HCT116 (cell line): ENCODE measurements around the gene ZNF532. TPM values are rescaled to one million over a fixed set of nuclear protein-coding genes. Genes with fewer than 3 reads are reported as not detected.

Experiments
- ATAC-seq: fragments of 200-7000 bp; cut with Tn5 transposase; 2 replicates; pipeline ENCODE4 v1.9.1; 2020; ENCODE audit warnings: mild to moderate bottlenecking, moderate library complexity
- BruUV-seq: library from RNA; stranded (reverse); fragments of 400-500 nt; replicated peaks from 2 replicates; lab custom pipeline; 2021; lab: Mats Ljungman, UMichigan
- CTCF ChIA-PET: fragments of 300-600 bp; sonication (Branson Sonifier 250); formaldehyde crosslinking; loops from one replicate; lab custom pipeline; 2021; ENCODE audit warnings: antibody characterized with exemption; lab: Charles Lee
- POLR2A ChIA-PET: fragments of 300-600, 350-600 bp; sonication (Branson Sonifier 250); formaldehyde crosslinking; loops from one replicate; lab custom pipeline; 2021; ENCODE audit warnings: antibody characterized with exemption; lab: Charles Lee
- RAD21 ChIA-PET, 2 experiments: fragments of 300-600 bp; sonication (Branson Sonifier 250); formaldehyde crosslinking; loops; one replicate each; lab custom pipeline; 2023; ENCODE audit warnings: low total read pairs in 2 of 2; ENCODE audit not compliant: uncharacterized antibody in 2 of 2, unreplicated experiment in 2 of 2, low non-redundant PET in 1 of 2; lab: Charles Lee
- DNase-seq: peaks from one replicate; pipeline ENCODE4 v3.0.0-alpha.2; 2010; ENCODE audit warnings: low read depth, low spot score
- H2AFZ ChIP-seq: fragments of 200-600 bp; shearing (Covaris generic), sonication (generic); 2 replicates; pipeline ENCODE4 v1.6.1; 2017; ENCODE audit warnings: low read depth, mixed run types, mixed read lengths, antibody characterized with exemption, low read length; ENCODE audit not compliant: poor library complexity, severe bottlenecking
- H3K27ac ChIP-seq: 2 replicates; pipeline ENCODE4 v1.5.1; 2012; ENCODE audit warnings: low read depth, low read length
- H3K27me3 ChIP-seq: fragments of 200-600 bp; sonication (generic); 2 replicates; pipeline ENCODE4 v1.6.1; 2016; ENCODE audit warnings: mixed run types, low read length, mixed read lengths; ENCODE audit not compliant: insufficient read depth
- H3K36me3 ChIP-seq, 2 experiments: fragments of 200-500 bp in 1 of 2; fragments of 200-600 bp in 1 of 2; sonication (Bioruptor generic) in 1 of 2; sonication (generic) in 1 of 2; 2 replicates each; pipeline versions ENCODE4 v1.5.1 to v1.6.1; 2014 to 2016; ENCODE audit warnings: low read length in 2 of 2, inconsistent platforms in 1 of 2, mixed read lengths in 1 of 2, mixed run types in 1 of 2; ENCODE audit not compliant: insufficient read depth in 2 of 2, control insufficient read depth in 1 of 2
- H3K4me1 ChIP-seq, 2 experiments: fragments of 200-600 bp in 1 of 2; sonication (generic) in 1 of 2; 2 replicates each; pipeline versions ENCODE4 v1.5.1 to v1.6.1; 2012 to 2017; ENCODE audit warnings: low read length in 2 of 2, inconsistent platforms in 1 of 2, mild to moderate bottlenecking in 1 of 2, mixed read lengths in 1 of 2, mixed run types in 1 of 2, moderate library complexity in 1 of 2; ENCODE audit not compliant: insufficient read depth in 2 of 2, control insufficient read depth in 1 of 2
- H3K4me2 ChIP-seq: fragments of 200-600 bp; sonication (generic); 2 replicates; pipeline ENCODE4 v1.6.1; 2017; ENCODE audit warnings: mixed run types, low read length, mixed read lengths
- H3K4me3 ChIP-seq, 2 experiments: fragments of 200-600 bp in 1 of 2; sonication (generic) in 1 of 2; replicated peaks in 1 of 2; 2 replicates each; pipeline ENCODE4 v1.5.1; 2011 to 2016; ENCODE audit warnings: low read length in 2 of 2, control low read depth in 1 of 2, low read depth in 1 of 2, mild to moderate bottlenecking in 1 of 2, mixed read lengths in 1 of 2, mixed run types in 1 of 2
- H3K79me2 ChIP-seq: fragments of 200-600 bp; sonication (generic); 2 replicates; pipeline ENCODE4 v1.6.1; 2017; ENCODE audit warnings: mild to moderate bottlenecking, mixed run types, low read length, moderate library complexity, mixed read lengths; ENCODE audit not compliant: insufficient read depth
- H3K9ac ChIP-seq: fragments of 200-600 bp; sonication (generic); 2 replicates; pipeline ENCODE4 v1.6.1; 2016; ENCODE audit warnings: low read length, mixed read lengths
- H3K9me2 ChIP-seq: fragments of 200-600 bp; sonication (generic), shearing (Covaris generic); 2 replicates; pipeline ENCODE4 v1.6.1; 2017; ENCODE audit warnings: mixed run types, mild to moderate bottlenecking, moderate library complexity; ENCODE audit not compliant: insufficient read depth
- H3K9me3 ChIP-seq, 2 experiments: fragments of 200-500 bp in 1 of 2; fragments of 200-600 bp in 1 of 2; sonication (Bioruptor generic) in 1 of 2; sonication (generic) in 1 of 2; 2 replicates each; pipeline ENCODE4 v1.6.1; 2014 to 2017; ENCODE audit warnings: low read length in 2 of 2, mixed read lengths in 2 of 2, inconsistent platforms in 1 of 2, low read depth in 1 of 2, mild to moderate bottlenecking in 1 of 2, mixed run types in 1 of 2, moderate library complexity in 1 of 2; ENCODE audit not compliant: control insufficient read depth in 1 of 2, insufficient read depth in 1 of 2
- H4K20me1 ChIP-seq: fragments of 200-600 bp; sonication (generic), shearing (Covaris generic); 2 replicates; pipeline ENCODE4 v1.6.1; 2017; ENCODE audit warnings: mixed run types, mild to moderate bottlenecking, moderate library complexity; ENCODE audit not compliant: insufficient read depth
- ATF3 ChIP-seq: IDR thresholded peaks from 2 replicates; pipeline ENCODE4 v1.6.1; 2012
- CBX3 ChIP-seq: IDR thresholded peaks from 2 replicates; pipeline ENCODE4 v1.6.1; 2012; ENCODE audit warnings: low read depth
- CEBPB ChIP-seq: IDR thresholded peaks from 2 replicates; pipeline ENCODE4 v1.6.1; 2012; ENCODE audit warnings: low read depth
- CTCF ChIP-seq, 3 experiments: fragments of 200-600 bp in 1 of 3; sonication (generic) in 1 of 3; IDR thresholded peaks in 2 of 3; conservative IDR thresholded peaks in 1 of 3; 2 replicates each; pipeline ENCODE4 v1.5.1; 2012 to 2017; ENCODE audit warnings: low read depth in 2 of 3, low read length in 2 of 3, antibody characterized with exemption in 1 of 3, borderline replicate concordance in 1 of 3, control low read depth in 1 of 3, mild to moderate bottlenecking in 1 of 3, mixed read lengths in 1 of 3, mixed run types in 1 of 3, moderate library complexity in 1 of 3; ENCODE audit not compliant: insufficient read depth in 1 of 3
- ELF1 ChIP-seq: IDR thresholded peaks from 2 replicates; pipeline ENCODE4 v1.6.1; 2012; ENCODE audit warnings: low read depth, borderline replicate concordance
- JUND ChIP-seq: IDR thresholded peaks from 2 replicates; pipeline ENCODE4 v1.6.1; 2012
- MAX ChIP-seq: IDR thresholded peaks from 2 replicates; pipeline ENCODE4 v1.6.1; 2012
- POLR2AphosphoS5 ChIP-seq: IDR thresholded peaks from 2 replicates; pipeline ENCODE4 v1.6.1; 2011; ENCODE audit warnings: mild to moderate bottlenecking, low read depth, low read length, moderate library complexity
- RAD21 ChIP-seq: IDR thresholded peaks from 2 replicates; pipeline ENCODE4 v1.6.1; 2012; ENCODE audit warnings: low read depth, mild to moderate bottlenecking
- SIN3A ChIP-seq: IDR thresholded peaks from 2 replicates; pipeline ENCODE4 v1.6.1; 2012; ENCODE audit warnings: low read depth
- SP1 ChIP-seq: IDR thresholded peaks from 2 replicates; pipeline ENCODE4 v1.6.1; 2012; ENCODE audit warnings: low read depth
- SRF ChIP-seq: IDR thresholded peaks from 2 replicates; pipeline ENCODE4 v1.6.1; 2012; ENCODE audit warnings: low read depth
- YY1 ChIP-seq: IDR thresholded peaks from 2 replicates; pipeline ENCODE4 v1.6.1; 2011; ENCODE audit warnings: low read length, low read depth, moderate library complexity, mild to moderate bottlenecking; ENCODE audit not compliant: insufficient replicate concordance; ENCODE audit errors: extremely low read depth
- ZNF274 ChIP-seq: fragments of 200-500 bp; sonication (Bioruptor generic); IDR thresholded peaks from 2 replicates; pipeline ENCODE4 v1.6.1; 2014; ENCODE audit warnings: mild to moderate bottlenecking, low read depth, low read length, inconsistent platforms
- intact Hi-C: fragments of 100-400 bp; cut with micrococcal nuclease; formaldehyde crosslinking; loops from 2 replicates; pipeline ENCODE4 v1.10.0; 2022
- total RNA-seq: library from RNA; stranded (reverse); gene quantifications from one replicate; pipeline ENCODE4 v1.2.1, GENCODE V29; 2021; ENCODE audit not compliant: unreplicated experiment

Gene ZNF532
- total RNA-seq, 1 experiment from 2014 or later, result 11.6 TPM

GRCh38 chr18:58865701-58866065 lies 1.0 kb downstream of the ZNF532 start:
- ChIA-PET CTCF (no interaction called here), RAD21 (no interaction called here), POLR2A (no interaction called here)
- no peak overlapping the region for H3K27ac ChIP-seq
- no peaks in the 10 kb centered on the region for H3K36me3 ChIP-seq
- TF ChIP-seq YY1 (no peak), ATF3 (no peak), ELF1 (no peak), ZNF274 (no peak), POLR2AphosphoS5 (no peak), JUND (no peak), SIN3A (no peak), CEBPB (no peak), SRF (no peak), CTCF (IDR thresholded peaks at IDR 0.05 in 2 of 3, conservative IDR thresholded peaks at IDR 0.05 in 1 of 3; ENCODE audit: borderline replicate concordance in 1 of 3, insufficient read depth in 1 of 3, low read depth in 2 of 3, low read length in 2 of 3) (no peak), RAD21 (no peak), CBX3 (no peak), SP1 (no peak), MAX (no peak)
- DNase-seq (no peak), ATAC-seq (no peak)
- no peaks in the 10 kb centered on the region for H3K79me2 ChIP-seq
- H2AFZ ChIP-seq, result no peak overlapping the region
- no peak overlapping the region for H3K4me3 ChIP-seq
- H3K9me2 ChIP-seq, result no peaks in the 10 kb centered on the region
- peaks cover 7 to 22% of the 10 kb centered on the region in 2 experiments; a peak in 3 of 4 replicates for H3K4me1 ChIP-seq
- H3K4me2 ChIP-seq, result no peak overlapping the region
- no peaks in the 10 kb centered on the region for H3K27me3 ChIP-seq
- no peaks in the 10 kb centered on the region for H3K9me3 ChIP-seq
- no TSS peak for BruUV-seq
- no peak overlapping the region for H3K9ac ChIP-seq
- H4K20me1 ChIP-seq, result no peaks in the 10 kb centered on the region
- intact Hi-C loops, result no loop called here
